Activated naive CD4-positive, alpha-beta T cell treated with anti-CD3 and anti-CD28 coated beads for 36 hours (primary cell): Measurements from ENCODE around the gene CFAP157. TPM values are rescaled to one million over a fixed set of nuclear protein-coding genes. Genes with fewer than 3 reads are reported as not detected.

ENCODE experiments used
- CTCF ChIA-PET: fragments of 350-600 bp; sonication (Branson Sonifier 250); formaldehyde crosslinking; loops from one replicate; lab custom pipeline; 2021; ENCODE audit warnings: antibody characterized with exemption; lab: Charles Lee
- DNase-seq: peaks from one replicate; pipeline ENCODE4 v3.0.0-alpha.2; 2020
- H3K27ac Mint-ChIP-seq: one replicate; pipeline ENCODE4 v1.8.0; 2021; ENCODE audit warnings: mild to moderate bottlenecking, mixed read lengths
- H3K27me3 Mint-ChIP-seq: one replicate; pipeline ENCODE4 v1.8.0; 2021; ENCODE audit warnings: low read depth, mixed read lengths
- H3K36me3 Mint-ChIP-seq: one replicate; pipeline ENCODE4 v1.8.0; 2021; ENCODE audit warnings: low read depth, mixed read lengths
- H3K4me1 Mint-ChIP-seq: one replicate; pipeline ENCODE4 v1.8.0; 2021; ENCODE audit warnings: low read depth, mixed read lengths
- H3K4me3 Mint-ChIP-seq: one replicate; pipeline ENCODE4 v1.8.0; 2021; ENCODE audit warnings: mild to moderate bottlenecking, moderate library complexity, mixed read lengths
- H3K9me3 Mint-ChIP-seq: one replicate; pipeline ENCODE4 v1.8.0; 2021; ENCODE audit warnings: mixed read lengths
- intact Hi-C: fragments of 100-400 bp; cut with micrococcal nuclease; formaldehyde crosslinking; loops from one replicate; pipeline ENCODE4 v1.15.1; 2023
- total RNA-seq, 2 experiments: library from RNA; stranded (reverse); gene quantifications; one replicate each; pipeline ENCODE4 v1.2.3, GENCODE V29; 2021

The CFAP157 gene
- under 1 TPM in 1 of 2 experiments, not detected in 1; 0.07 TPM for total RNA-seq

DNA sequence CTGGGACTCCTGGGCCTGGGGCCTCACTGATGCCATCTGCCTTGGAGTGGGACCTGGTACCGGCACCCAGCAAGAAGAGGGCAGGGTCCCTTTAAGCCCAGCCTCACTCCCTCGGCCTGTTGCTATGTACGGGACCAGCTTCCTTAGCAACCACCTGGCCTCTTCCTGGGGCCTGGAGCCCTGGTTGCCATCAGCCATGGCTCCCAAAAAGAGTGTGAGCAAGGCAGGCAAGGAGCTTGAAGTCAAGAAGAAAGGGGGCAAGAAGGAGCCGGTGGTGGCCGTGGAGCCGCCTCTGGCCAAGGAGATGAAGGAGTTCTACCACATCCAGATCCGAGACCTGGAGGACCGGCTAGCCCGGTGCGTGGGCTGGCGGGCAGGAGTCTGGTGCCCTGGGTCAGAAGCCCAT is at the start of gene CFAP157:
Gene CFAP157, plus strand, starts transcription at position 153 of the 406 bp plus-strand sequence. Its CDS starts 44 bp downstream, at position 197.
- Mint-ChIP-seq H3K9me3 (no peaks in the 10 kb centered on the region), H3K27ac (no peak within 1 kb of the TSS), H3K4me3 (no peak within 1 kb of the TSS), H3K4me1 (peaks cover 19% of the 10 kb centered on the region), H3K27me3 (no peaks in the 10 kb centered on the region), H3K36me3 (no peaks in the 10 kb centered on the region)
- DNase-seq = no peak
- CTCF ChIA-PET = no interaction called here
- intact Hi-C loops = no loop called here

DNA sequence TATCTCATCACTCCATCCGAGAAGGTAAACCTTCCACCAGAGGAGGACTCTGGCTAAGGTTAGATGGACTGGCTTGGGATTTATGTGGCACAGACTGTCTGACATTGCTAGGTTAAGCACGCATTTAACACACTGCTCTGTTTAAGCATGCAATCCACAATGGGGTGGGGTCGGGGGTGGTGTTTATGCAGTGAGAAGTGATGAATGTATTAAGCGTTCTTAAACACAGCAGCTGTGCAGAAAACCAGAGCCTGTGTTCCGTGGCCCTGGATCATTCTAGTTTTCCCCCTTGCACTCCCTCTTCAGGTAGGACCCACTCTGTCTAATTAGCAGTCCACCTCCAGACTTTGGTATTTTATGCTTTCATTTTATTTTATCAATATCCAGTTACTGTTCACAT is 48.4 kb upstream of the CFAP157 start:
- Mint-ChIP-seq H3K9me3 (no peaks in the 10 kb centered on the region), H3K36me3 (no peaks in the 10 kb centered on the region), H3K4me3 (no peak overlapping the region), H3K4me1 (no peaks in the 10 kb centered on the region), H3K27ac (no peak overlapping the region), H3K27me3 (no peaks in the 10 kb centered on the region)
- intact Hi-C loops = no loop called here
- DNase-seq = no peak
- CTCF ChIA-PET = no interaction called here

DNA sequence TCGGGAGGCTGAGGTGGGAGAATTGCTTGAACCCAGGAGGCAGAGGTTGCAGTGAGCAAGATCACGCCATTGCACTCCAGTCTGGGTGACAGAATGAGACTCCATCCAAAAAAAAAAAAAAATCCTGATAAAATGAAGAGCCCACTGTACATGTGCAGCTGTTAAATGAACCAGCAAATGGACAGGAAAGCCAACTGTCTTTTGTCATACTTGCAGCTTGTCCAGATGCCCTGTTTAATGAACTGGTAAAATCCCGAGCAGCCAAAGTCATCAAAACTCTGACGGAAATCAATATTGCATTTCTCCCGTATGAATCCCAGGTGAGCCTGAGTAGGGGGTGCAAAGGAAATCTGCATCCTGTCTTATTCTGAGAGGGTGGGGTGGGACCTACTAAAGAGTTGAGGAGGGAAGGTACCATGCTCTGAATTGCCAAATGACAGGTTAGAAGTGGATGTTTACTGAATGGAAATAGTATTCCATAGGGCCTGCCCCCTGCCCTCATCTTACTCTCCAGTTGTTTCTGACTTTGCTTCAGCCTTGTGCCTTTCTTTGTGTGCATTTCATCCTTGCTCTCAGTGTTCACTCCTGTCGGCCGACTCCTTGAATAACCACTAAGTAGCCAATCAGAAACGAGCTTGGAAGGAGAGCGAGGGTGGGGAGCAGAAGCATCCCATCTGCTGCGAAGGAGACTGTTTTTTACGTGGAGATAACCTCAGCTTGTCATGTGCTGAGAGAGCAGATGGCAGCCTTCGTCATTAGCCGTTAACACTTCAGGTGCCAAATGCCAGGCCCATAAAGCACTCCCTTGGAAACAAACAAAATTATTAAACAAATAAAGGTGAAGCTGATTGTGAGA is 45.7 kb upstream of the CFAP157 start:
- no peak for DNase-seq
- H3K27me3 Mint-ChIP-seq = no peaks in the 10 kb centered on the region
- H3K4me3 Mint-ChIP-seq = no peak overlapping the region
- intact Hi-C loops = no loop called here
- H3K9me3 Mint-ChIP-seq = no peaks in the 10 kb centered on the region
- H3K36me3 Mint-ChIP-seq = no peaks in the 10 kb centered on the region
- CTCF ChIA-PET = no interaction called here
- H3K4me1 Mint-ChIP-seq = no peaks in the 10 kb centered on the region
- no peak overlapping the region for H3K27ac Mint-ChIP-seq

DNA sequence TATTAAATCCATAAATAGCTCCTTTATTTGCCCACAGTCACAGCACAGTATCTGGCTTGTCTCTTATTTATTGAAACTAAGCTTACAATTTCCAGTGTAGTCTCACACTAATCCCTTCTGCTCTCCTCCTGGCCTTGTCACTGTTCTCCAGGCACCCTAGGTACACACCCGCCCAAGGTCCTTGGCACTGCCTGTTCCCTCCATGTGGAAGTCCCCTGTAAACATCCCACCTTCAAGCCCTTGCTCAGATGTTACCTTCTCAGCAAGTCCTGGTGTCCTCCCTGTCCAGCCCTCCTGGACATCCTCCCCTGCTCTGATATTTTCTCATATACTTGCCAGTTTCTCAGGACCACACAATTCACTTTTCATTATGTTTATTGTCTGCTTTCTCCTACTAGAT is 44.2 kb upstream of the CFAP157 start:
- no peak for DNase-seq
- Mint-ChIP-seq H3K27me3 (no peaks in the 10 kb centered on the region), H3K4me1 (no peaks in the 10 kb centered on the region), H3K27ac (no peak overlapping the region), H3K4me3 (no peak overlapping the region), H3K9me3 (no peaks in the 10 kb centered on the region), H3K36me3 (no peaks in the 10 kb centered on the region)
- CTCF ChIA-PET = no interaction called here
- intact Hi-C loops = no loop called here

DNA sequence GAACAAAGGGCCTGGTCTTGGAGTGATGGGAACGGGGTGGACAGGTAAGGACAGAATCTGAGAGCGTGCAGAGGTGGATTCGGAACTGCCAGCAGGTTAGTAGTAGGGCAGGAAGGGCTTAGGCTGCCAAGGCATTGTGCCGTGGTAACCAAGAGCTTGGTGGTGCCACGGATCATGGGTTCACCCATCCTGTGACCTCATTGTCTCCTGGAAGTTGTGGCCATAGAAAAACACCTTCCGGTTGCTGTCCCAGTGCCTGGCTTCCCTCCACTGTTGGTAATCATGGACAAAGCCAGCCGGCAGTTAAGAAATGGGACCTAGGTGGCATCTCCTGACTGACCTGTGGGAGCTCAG is 42.5 kb upstream of the CFAP157 start:
- Mint-ChIP-seq H3K4me3 (no peak overlapping the region), H3K4me1 (no peaks in the 10 kb centered on the region), H3K27ac (no peak overlapping the region), H3K9me3 (no peaks in the 10 kb centered on the region), H3K36me3 (no peaks in the 10 kb centered on the region), H3K27me3 (no peaks in the 10 kb centered on the region)
- intact Hi-C loops = no loop called here
- CTCF ChIA-PET = interaction anchor here (0.9 kb wide), 1 partner anchor 26 kb away, joined by 3 read pairs; no protein-coding TSS in a partner anchor
- no peak for DNase-seq

DNA sequence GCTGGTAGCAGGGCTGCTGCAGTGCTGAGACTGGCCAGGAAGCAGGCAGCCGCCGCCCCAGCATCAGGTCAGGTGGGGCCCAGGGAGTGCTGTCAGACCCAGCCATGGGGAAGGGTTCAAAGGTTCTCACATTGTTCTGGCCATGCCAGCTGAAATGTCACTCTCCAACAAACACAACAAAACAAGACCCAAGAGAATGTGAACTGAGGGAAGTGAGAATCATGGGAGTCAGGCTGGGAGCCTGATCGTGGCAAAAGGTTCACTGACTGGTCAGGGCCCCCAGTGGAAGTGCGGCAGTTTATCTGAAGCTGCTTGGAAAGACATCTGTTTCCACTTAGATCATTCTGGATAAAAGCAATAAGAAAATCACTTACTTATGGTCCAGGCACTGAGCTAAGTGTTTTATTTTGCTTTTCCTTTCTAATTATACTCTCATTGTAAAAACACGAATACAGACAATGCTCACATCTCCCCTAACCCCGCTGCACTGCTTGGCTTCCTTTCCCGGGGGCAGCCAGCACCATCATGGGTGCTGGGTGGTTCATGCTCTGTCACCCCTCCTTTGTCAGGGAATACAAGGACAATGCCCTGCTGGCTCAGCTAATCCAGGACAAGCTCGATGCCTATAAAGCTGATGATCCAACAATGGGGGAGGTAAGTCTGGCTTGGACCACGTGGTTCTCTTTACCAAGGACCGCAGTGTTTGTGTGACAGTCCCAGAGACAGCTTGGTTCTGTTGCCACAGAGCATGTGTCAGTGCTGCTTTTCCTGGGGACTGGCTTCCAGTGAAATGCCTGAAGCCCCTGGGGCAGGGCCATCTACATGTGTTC is 41.9 kb upstream of the CFAP157 start:
- Mint-ChIP-seq H3K27ac (no peak overlapping the region), H3K9me3 (no peaks in the 10 kb centered on the region), H3K4me3 (no peak overlapping the region), H3K27me3 (no peaks in the 10 kb centered on the region), H3K4me1 (no peaks in the 10 kb centered on the region), H3K36me3 (no peaks in the 10 kb centered on the region)
- CTCF ChIA-PET = interaction anchor here (0.9 kb wide), 1 partner anchor 25 kb away, joined by 3 read pairs; no protein-coding TSS in a partner anchor
- DNase-seq = no peak
- intact Hi-C loops = no loop called here

DNA sequence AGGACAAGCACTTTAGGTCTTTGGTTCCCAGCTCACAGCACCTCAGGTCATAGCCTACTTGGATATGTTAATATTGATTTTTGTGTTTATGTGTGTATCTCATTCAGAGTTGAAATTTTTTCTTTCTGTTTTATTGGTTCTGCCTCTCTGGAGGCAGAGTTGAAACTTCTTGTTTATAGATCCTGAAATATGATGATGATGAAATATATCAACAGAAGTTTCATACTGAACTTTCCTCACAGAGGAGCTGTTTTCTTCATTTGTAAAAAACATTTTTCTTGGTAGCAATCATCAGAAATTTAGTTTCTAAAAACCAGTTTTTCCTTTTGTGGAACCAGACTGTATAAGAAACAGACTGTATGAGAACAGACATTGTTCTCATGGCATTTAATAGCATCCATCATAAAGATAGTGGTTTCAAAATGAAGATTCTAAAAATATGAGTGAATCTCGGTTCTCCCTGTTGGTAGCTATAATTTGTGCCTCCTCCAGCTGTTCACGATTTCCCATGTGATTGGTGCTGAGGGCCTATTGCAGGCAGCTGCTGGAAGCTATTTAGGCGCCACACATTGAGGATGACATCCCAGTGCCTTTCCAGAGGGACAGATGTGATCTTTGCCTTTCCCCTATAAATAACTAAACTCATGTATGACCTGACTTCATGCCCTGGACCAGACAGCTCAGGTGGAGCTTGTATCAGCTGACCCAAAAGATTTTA is 39.5 kb upstream of the CFAP157 start:
- Mint-ChIP-seq H3K4me1 (no peaks in the 10 kb centered on the region), H3K36me3 (peaks cover 5% of the 10 kb centered on the region), H3K9me3 (no peaks in the 10 kb centered on the region), H3K27ac (no peak overlapping the region), H3K4me3 (no peak overlapping the region), H3K27me3 (no peaks in the 10 kb centered on the region)
- DNase-seq = no peak
- intact Hi-C loops = no loop called here
- CTCF ChIA-PET = interaction anchor here (0.8 kb wide), 1 partner anchor 78 kb away, joined by 3 read pairs; no protein-coding TSS in a partner anchor

DNA sequence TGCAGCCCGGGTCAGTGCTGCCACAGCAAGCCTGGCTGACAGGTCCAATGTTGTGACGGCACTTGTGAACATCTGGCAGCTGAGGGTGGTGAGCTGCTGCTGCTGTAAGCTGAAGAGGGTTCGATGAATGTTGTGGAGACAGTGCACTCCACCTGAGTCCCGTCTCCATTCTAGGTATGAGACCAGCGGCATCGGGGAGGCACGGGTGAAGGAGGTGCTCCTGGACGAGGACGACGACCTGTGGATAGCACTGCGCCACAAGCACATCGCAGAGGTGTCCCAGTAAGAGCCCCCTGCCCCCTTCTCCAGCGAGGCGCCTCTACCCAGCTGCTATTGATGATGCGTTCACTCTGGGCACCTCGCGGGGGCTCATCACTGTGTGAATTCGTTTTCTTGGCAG is 38.9 kb upstream of the CFAP157 start:
- no peak for DNase-seq
- no peaks in the 10 kb centered on the region for H3K27me3 Mint-ChIP-seq
- H3K36me3 Mint-ChIP-seq = peaks cover 5% of the 10 kb centered on the region
- no peaks in the 10 kb centered on the region for H3K9me3 Mint-ChIP-seq
- H3K27ac Mint-ChIP-seq = no peak overlapping the region
- CTCF ChIA-PET = interaction anchor here (0.8 kb wide), 1 partner anchor 79 kb away, joined by 3 read pairs; no protein-coding TSS in a partner anchor
- no peak overlapping the region for H3K4me3 Mint-ChIP-seq
- intact Hi-C loops = no loop called here
- H3K4me1 Mint-ChIP-seq = no peaks in the 10 kb centered on the region

DNA sequence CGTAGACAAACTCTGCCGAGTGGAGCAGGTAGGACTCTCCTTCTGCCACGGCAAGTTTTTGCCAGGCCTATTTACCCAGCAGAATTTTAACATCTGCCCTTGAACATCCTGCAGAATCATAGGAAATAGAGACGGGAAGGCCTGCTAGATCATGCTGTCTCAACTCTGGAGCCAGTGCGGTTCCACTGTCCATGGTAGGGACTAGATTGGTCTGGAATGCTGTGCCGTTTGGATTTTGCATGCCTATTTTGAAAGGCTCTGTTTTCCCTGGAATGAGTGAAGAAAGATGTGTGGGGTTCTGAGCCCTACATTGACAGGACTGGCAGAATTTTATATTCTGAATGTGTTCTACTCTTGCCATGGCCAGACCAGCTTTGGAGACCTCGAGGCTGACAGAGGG is 33.6 kb upstream of the CFAP157 start:
- CTCF ChIA-PET = no interaction called here
- H3K36me3 Mint-ChIP-seq = peaks cover 6% of the 10 kb centered on the region
- no peaks in the 10 kb centered on the region for H3K9me3 Mint-ChIP-seq
- H3K27me3 Mint-ChIP-seq = no peaks in the 10 kb centered on the region
- no peak for DNase-seq
- H3K27ac Mint-ChIP-seq = no peak overlapping the region
- intact Hi-C loops = no loop called here
- H3K4me1 Mint-ChIP-seq = no peaks in the 10 kb centered on the region
- no peak overlapping the region for H3K4me3 Mint-ChIP-seq

DNA sequence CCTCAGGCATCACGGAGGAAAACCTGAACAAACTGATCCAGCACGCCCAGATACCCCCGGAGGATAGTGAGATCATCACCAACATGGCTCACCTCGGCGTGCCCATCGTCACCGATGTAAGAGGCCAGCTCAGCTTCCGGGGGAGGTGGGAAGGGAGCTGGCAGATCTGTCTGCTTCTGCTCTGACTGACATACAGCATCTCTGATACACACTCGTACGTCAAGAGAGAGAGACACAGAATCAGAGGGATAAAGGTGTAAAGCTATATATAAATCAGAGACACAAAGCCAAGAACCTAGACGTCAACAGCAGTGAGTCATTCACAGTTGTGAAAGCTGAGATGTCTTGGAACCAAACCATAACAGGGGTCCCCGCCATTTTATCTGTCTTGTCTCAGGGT is 30.1 kb upstream of the CFAP157 start:
- no peak overlapping the region for H3K27ac Mint-ChIP-seq

DNA sequence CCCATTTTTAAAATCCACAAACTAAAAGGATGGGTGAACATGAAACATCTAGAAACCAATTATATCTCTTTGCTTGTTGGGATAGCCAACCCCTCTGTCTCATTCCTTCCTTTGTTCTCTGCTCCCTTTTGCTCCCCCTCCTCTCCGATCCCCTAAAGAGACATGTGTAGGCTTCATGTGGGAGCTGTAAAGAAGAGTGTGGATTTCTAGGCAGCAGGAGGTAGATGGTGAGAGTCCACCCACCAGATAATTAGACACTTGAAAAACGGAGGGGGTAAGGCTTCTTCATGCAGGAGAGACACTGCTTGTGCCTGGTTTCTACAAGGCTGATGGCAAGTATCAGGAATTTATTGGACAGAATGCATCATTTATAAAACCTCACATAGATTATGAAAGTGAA is 27.3 kb upstream of the CFAP157 start:
- H3K4me3 Mint-ChIP-seq = no peak overlapping the region
- CTCF ChIA-PET = no interaction called here
- no peaks in the 10 kb centered on the region for H3K36me3 Mint-ChIP-seq
- DNase-seq = no peak
- no peaks in the 10 kb centered on the region for H3K27me3 Mint-ChIP-seq
- H3K4me1 Mint-ChIP-seq = no peaks in the 10 kb centered on the region
- intact Hi-C loops = no loop called here
- H3K27ac Mint-ChIP-seq = no peak overlapping the region
- H3K9me3 Mint-ChIP-seq = no peaks in the 10 kb centered on the region

More for the DNA sequence above, 30.1 kb upstream of the CFAP157 start:
- peaks cover 1% of the 10 kb centered on the region for H3K36me3 Mint-ChIP-seq
- no peak for DNase-seq
- H3K4me3 Mint-ChIP-seq = no peak overlapping the region
- intact Hi-C loops = no loop called here
- no peaks in the 10 kb centered on the region for H3K9me3 Mint-ChIP-seq
- CTCF ChIA-PET = no interaction called here
- no peaks in the 10 kb centered on the region for H3K4me1 Mint-ChIP-seq
- H3K27me3 Mint-ChIP-seq = no peaks in the 10 kb centered on the region

DNA sequence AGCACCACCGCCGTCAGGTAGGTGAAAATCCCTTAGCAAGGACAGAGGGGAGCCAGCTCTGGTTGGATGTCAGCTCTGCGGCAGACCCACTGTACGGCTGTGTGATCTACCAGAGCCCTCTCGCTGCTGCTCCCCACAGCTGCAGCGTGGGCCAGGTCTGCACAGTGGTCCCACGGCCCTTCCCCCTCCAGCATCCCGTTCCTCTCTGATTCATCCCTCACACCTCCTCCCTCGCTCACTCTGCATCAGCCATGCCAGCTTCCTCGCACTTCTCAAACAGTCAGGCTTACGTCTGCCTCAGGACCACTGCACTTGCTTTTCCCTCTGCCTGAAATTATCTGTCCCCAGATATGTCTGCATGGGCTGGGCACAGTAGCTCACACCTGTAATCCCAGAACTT is 26.6 kb upstream of the CFAP157 start:
- H3K4me1 Mint-ChIP-seq = no peaks in the 10 kb centered on the region
- H3K4me3 Mint-ChIP-seq = no peak overlapping the region

More for the DNA sequence above, 26.6 kb upstream of the CFAP157 start:
- CTCF ChIA-PET = no interaction called here
- no peaks in the 10 kb centered on the region for H3K36me3 Mint-ChIP-seq
- H3K9me3 Mint-ChIP-seq = no peaks in the 10 kb centered on the region
- intact Hi-C loops = no loop called here
- no peaks in the 10 kb centered on the region for H3K27me3 Mint-ChIP-seq
- no peak overlapping the region for H3K27ac Mint-ChIP-seq
- DNase-seq = no peak
